ENCODE measurements around the gene CSNK1D. TPM values are rescaled to one million over a fixed set of nuclear protein-coding genes. Genes with fewer than 3 reads are reported as not detected.

The CSNK1D gene
- total RNA-seq, 1 experiment from 2014 or later: 234 TPM

DNA sequence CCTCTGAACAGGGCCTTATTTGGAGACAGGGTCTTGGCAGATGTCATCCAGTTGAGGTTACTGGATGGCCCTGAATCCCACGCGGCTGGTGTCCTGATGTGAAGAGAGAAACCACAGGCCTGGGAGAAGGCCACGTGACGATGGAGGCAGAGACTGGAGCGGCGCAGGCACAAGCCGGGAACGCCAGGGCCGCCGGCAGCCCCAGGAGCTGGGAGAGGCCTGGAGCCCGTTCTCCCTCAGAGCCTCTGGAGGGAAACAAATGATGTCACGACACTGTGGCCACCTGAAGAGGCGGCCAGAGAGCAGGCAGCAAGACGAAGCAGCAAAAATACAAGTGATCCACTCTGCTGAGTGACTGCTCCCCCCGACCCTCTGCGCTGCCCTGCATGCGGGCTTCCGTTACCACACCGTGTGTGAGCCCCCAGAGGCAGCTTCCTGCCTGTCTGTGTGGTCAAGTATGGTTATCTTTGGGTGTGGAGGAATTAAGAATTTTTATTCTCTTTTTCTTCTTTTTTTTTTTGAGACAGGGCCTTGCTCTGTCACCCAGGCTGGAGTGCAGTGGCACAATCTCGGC lies 32.3 kb upstream of the CSNK1D start:
- ATAC-seq: no peak
- Histone ChIP-seq H3K9me3 (ENCODE audit: control insufficient read depth, insufficient read depth, low read depth, low read length) (no peaks in the 10 kb centered on the region), H3K27ac (ENCODE audit: low read length) (no peak overlapping the region), H3K4me1 (ENCODE audit: control insufficient read depth, insufficient read depth, low read length) (peaks cover 14% of the 10 kb centered on the region), H3K36me3 (ENCODE audit: control insufficient read depth, insufficient read depth, low read length) (no peaks in the 10 kb centered on the region), H3K4me3 (ENCODE audit: low read depth in 2 of 2, low read length in 2 of 2) (no peak overlapping the region), H3K27me3 (ENCODE audit: control insufficient read depth, insufficient read depth, low read length) (no peaks in the 10 kb centered on the region)
- TF ChIP-seq, protein P1, sequence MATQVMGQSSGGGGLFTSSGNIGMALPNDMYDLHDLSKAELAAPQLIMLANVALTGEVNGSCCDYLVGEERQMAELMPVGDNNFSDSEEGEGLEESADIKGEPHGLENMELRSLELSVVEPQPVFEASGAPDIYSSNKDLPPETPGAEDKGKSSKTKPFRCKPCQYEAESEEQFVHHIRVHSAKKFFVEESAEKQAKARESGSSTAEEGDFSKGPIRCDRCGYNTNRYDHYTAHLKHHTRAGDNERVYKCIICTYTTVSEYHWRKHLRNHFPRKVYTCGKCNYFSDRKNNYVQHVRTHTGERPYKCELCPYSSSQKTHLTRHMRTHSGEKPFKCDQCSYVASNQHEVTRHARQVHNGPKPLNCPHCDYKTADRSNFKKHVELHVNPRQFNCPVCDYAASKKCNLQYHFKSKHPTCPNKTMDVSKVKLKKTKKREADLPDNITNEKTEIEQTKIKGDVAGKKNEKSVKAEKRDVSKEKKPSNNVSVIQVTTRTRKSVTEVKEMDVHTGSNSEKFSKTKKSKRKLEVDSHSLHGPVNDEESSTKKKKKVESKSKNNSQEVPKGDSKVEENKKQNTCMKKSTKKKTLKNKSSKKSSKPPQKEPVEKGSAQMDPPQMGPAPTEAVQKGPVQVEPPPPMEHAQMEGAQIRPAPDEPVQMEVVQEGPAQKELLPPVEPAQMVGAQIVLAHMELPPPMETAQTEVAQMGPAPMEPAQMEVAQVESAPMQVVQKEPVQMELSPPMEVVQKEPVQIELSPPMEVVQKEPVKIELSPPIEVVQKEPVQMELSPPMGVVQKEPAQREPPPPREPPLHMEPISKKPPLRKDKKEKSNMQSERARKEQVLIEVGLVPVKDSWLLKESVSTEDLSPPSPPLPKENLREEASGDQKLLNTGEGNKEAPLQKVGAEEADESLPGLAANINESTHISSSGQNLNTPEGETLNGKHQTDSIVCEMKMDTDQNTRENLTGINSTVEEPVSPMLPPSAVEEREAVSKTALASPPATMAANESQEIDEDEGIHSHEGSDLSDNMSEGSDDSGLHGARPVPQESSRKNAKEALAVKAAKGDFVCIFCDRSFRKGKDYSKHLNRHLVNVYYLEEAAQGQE (IDR thresholded peaks at IDR 0.05; ENCODE audit: insufficient read depth in 1 of 2, low read depth in 2 of 2, low read length in 1 of 2): no peak
- TF ChIP-seq SIN3A (IDR thresholded peaks at IDR 0.05; ENCODE audit: borderline replicate concordance, insufficient read depth, low read depth, low read length) (no peak), POLR2AphosphoS5 (IDR thresholded peaks at IDR 0.05; ENCODE audit: low read depth, low read length) (no peak), TCF7L2 (IDR thresholded peaks at IDR 0.05; ENCODE audit: low read depth, low read length) (no peak)
- TF ChIP-seq, protein P2, sequence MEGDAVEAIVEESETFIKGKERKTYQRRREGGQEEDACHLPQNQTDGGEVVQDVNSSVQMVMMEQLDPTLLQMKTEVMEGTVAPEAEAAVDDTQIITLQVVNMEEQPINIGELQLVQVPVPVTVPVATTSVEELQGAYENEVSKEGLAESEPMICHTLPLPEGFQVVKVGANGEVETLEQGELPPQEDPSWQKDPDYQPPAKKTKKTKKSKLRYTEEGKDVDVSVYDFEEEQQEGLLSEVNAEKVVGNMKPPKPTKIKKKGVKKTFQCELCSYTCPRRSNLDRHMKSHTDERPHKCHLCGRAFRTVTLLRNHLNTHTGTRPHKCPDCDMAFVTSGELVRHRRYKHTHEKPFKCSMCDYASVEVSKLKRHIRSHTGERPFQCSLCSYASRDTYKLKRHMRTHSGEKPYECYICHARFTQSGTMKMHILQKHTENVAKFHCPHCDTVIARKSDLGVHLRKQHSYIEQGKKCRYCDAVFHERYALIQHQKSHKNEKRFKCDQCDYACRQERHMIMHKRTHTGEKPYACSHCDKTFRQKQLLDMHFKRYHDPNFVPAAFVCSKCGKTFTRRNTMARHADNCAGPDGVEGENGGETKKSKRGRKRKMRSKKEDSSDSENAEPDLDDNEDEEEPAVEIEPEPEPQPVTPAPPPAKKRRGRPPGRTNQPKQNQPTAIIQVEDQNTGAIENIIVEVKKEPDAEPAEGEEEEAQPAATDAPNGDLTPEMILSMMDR (IDR thresholded peaks at IDR 0.05): no peak
- no peak for DNase-seq (ENCODE audit: low read depth, low spot score)
- CTCF ChIA-PET: no interaction called here
- POLR2A ChIA-PET: interaction anchor here (0.6 kb wide), 1 partner anchor 111 kb away, joined by 4 read pairs; no protein-coding TSS in a partner anchor
- in situ Hi-C loops (cut with HindIII; ENCODE audit: low pct_unique_long_range_greater_than_20kb, low sequenced_read_pairs) (no loop called here), intact Hi-C loops (cut with micrococcal nuclease; ENCODE audit: unreplicated experiment) (no loop called here)
- BruUV-seq (replicated peaks): no TSS peak

DNA sequence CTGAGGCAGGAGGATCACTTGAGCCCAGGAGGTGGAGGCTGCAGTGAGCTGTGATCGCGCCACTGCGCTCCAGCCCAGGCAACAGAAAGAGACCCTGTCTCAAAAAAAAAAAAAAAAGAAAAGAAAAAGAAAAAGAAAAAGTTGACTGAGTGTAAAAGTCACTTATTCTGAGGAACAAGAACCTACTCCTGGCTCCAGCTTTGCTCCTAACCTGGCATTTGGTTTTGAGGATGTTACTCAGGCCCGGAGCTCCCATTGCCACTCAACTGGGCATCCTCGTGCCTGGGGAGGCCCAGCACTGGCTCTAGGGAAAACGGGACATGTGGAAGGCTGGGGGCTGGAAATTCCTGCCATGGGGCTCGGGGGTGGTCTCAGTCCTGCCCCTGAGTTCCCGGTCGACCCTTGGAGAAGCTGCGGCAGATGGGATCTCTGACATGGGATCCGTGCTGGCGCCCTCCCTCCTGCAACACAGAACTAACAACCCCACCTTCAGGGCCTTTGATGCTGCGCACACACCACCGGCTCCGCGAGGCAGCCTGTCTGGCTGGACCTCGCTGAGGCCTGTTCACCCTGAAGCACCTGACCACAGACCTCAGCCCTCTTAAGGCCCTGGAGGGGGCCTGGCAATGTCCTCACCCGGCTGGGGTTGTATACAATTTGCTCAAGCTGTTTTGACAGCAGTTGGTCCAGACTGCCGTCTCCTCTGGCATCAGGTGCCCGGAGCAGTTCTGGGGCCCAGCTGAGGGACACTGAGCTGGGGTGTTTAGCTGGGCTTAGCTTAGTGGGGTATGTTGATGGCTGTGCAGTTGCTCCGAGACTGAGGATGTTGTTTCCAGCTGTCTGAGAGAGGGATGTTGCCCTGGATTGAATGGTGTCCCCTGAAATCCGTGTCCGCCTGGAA lies 31.6 kb upstream of the CSNK1D start:
- H3K27me3 ChIP-seq (ENCODE audit: control insufficient read depth, insufficient read depth, low read length): no peaks in the 10 kb centered on the region
- H3K36me3 ChIP-seq (ENCODE audit: control insufficient read depth, insufficient read depth, low read length): no peaks in the 10 kb centered on the region
- no peak overlapping the region for H3K4me3 ChIP-seq (ENCODE audit: low read depth in 2 of 2, low read length in 2 of 2)
- TF ChIP-seq POLR2AphosphoS5 (IDR thresholded peaks at IDR 0.05; ENCODE audit: low read depth, low read length): no peak
- TF ChIP-seq TCF7L2 (IDR thresholded peaks at IDR 0.05; ENCODE audit: low read depth, low read length): no peak
- TF ChIP-seq, protein P1 (IDR thresholded peaks at IDR 0.05; ENCODE audit: insufficient read depth in 1 of 2, low read depth in 2 of 2, low read length in 1 of 2): no peak
- no peak for TF ChIP-seq SIN3A (IDR thresholded peaks at IDR 0.05; ENCODE audit: borderline replicate concordance, insufficient read depth, low read depth, low read length)
- H3K27ac ChIP-seq (ENCODE audit: low read length): no peak overlapping the region
- H3K9me3 ChIP-seq (ENCODE audit: control insufficient read depth, insufficient read depth, low read depth, low read length): no peaks in the 10 kb centered on the region
- in situ Hi-C loops (cut with HindIII; ENCODE audit: low pct_unique_long_range_greater_than_20kb, low sequenced_read_pairs): no loop called here
- H3K4me1 ChIP-seq (ENCODE audit: control insufficient read depth, insufficient read depth, low read length): peaks cover 18% of the 10 kb centered on the region
- ChIA-PET CTCF (no interaction called here), POLR2A (interaction anchor here (0.6 kb wide), 1 partner anchor 110 kb away, joined by 4 read pairs; no protein-coding TSS in a partner anchor)
- DNase-seq (ENCODE audit: low read depth, low spot score) (no peak), ATAC-seq (no peak)
- no TSS peak for BruUV-seq (replicated peaks)
- intact Hi-C loops (cut with micrococcal nuclease; ENCODE audit: unreplicated experiment): no loop called here

All from Panc1 (cell line).